PC-3 (cell line): ENCODE data around the gene S100A14. TPM values are rescaled to one million over a fixed set of nuclear protein-coding genes. Genes with fewer than 3 reads are reported as not detected.

Experiments
- ATAC-seq: fragments of 200-7000 bp; cut with Tn5 transposase; 2 replicates; pipeline ENCODE4 v1.9.1; 2020; ENCODE audit warnings: mild to moderate bottlenecking, moderate library complexity
- BruUV-seq: library from RNA; stranded (reverse); fragments of 400-500 nt; replicated peaks from 2 replicates; lab custom pipeline; 2021; lab: Mats Ljungman, UMichigan
- CTCF ChIA-PET: fragments of 300-600 bp; sonication (Branson Sonifier 250); formaldehyde crosslinking; loops from one replicate; lab custom pipeline; 2022; ENCODE audit warnings: antibody characterized with exemption; lab: Charles Lee
- POLR2A ChIA-PET: fragments of 300-600 bp; sonication (Branson Sonifier 250); formaldehyde crosslinking; loops from one replicate; lab custom pipeline; 2022; ENCODE audit warnings: antibody characterized with exemption; ENCODE audit not compliant: unreplicated experiment; lab: Charles Lee
- DNase-seq: peaks from one replicate; pipeline ENCODE4 v3.0.0-alpha.2; 2015
- H2AFZ ChIP-seq: fragments of 300-600 bp; sonication (generic); 2 replicates; pipeline ENCODE4 v1.6.0; 2016; ENCODE audit warnings: antibody characterized with exemption, low read length
- H3F3A ChIP-seq: fragments of 300-600 bp; sonication (generic); one replicate; pipeline ENCODE4 v1.6.0; 2017; ENCODE audit warnings: antibody characterized with exemption, low read length, control low read depth, mild to moderate bottlenecking; ENCODE audit not compliant: unreplicated experiment
- H3K27ac ChIP-seq: fragments of 300-600 bp; sonication (generic); 2 replicates; pipeline ENCODE4 v1.5.1; 2016; ENCODE audit warnings: mild to moderate bottlenecking, low read length
- H3K27me3 ChIP-seq: fragments of 300-600 bp; sonication (generic); 2 replicates; pipeline ENCODE4 v1.6.1; 2016; ENCODE audit warnings: low read length, mixed read lengths
- H3K36me3 ChIP-seq: fragments of 300-600 bp; sonication (generic); 2 replicates; pipeline ENCODE4 v1.6.1; 2016; ENCODE audit warnings: low read depth, mixed run types, low read length, mixed read lengths
- H3K4me1 ChIP-seq: fragments of 300-600 bp; sonication (generic); 2 replicates; pipeline ENCODE4 v1.5.1; 2016; ENCODE audit warnings: low read length; ENCODE audit not compliant: insufficient read depth
- H3K4me2 ChIP-seq: fragments of 300-600 bp; sonication (generic); 2 replicates; pipeline ENCODE4 v1.6.0; 2016; ENCODE audit warnings: low read length
- H3K4me3 ChIP-seq: fragments of 300-600 bp; sonication (generic); 2 replicates; pipeline ENCODE4 v1.5.1; 2016; ENCODE audit warnings: mild to moderate bottlenecking, low read length, mixed read lengths
- H3K79me2 ChIP-seq: fragments of 300-600 bp; sonication (generic); 2 replicates; pipeline ENCODE4 v1.6.1; 2017; ENCODE audit warnings: low read length, mixed read lengths
- H3K9ac ChIP-seq: fragments of 300-600 bp; sonication (generic); 2 replicates; pipeline ENCODE4 v1.6.0; 2016; ENCODE audit warnings: mild to moderate bottlenecking, low read length
- H3K9me2 ChIP-seq: fragments of 300-600 bp; sonication (generic); replicated peaks from 2 replicates; pipeline ENCODE4 v1.6.1; 2016; ENCODE audit warnings: mixed run types, low read length, mixed read lengths
- H3K9me3 ChIP-seq: fragments of 300-600 bp; sonication (generic); 2 replicates; pipeline ENCODE4 v1.6.1; 2016; ENCODE audit warnings: low read length, mixed read lengths
- H4K20me1 ChIP-seq: fragments of 300-600 bp; sonication (generic); 2 replicates; pipeline ENCODE4 v1.6.1; 2016; ENCODE audit warnings: low read length, mixed read lengths
- CTCF ChIP-seq: fragments of 300-600 bp; sonication (generic); conservative IDR thresholded peaks from 2 replicates; pipeline ENCODE4 v1.5.1; 2017; ENCODE audit warnings: antibody characterized with exemption, low read depth, mild to moderate bottlenecking, low read length
- EZH2 ChIP-seq: fragments of 300-600 bp; sonication (generic); IDR thresholded peaks from one replicate; pipeline ENCODE4 v1.6.1; 2017; ENCODE audit warnings: antibody characterized with exemption, mild to moderate bottlenecking, low read length; ENCODE audit not compliant: unreplicated experiment
- EZH2phosphoT487 ChIP-seq: fragments of 300-600 bp; sonication (generic); IDR thresholded peaks from 2 replicates; pipeline ENCODE4 v1.6.1; 2018; ENCODE audit warnings: mild to moderate bottlenecking, antibody characterized with exemption, low read length, borderline replicate concordance
- intact Hi-C: fragments of 100-400 bp; cut with micrococcal nuclease; formaldehyde crosslinking; loops from 2 replicates; pipeline ENCODE4 v1.9.0; 2023
- total RNA-seq: library from RNA; depleted of rRNA; stranded (reverse); fragments of >200 nt; gene quantifications from 2 replicates; pipeline ENCODE4 v1.2.3, GENCODE V29; 2014

S100A14 gene
- total RNA-seq, 1 experiment from 2014 or later = 462 TPM

GRCh38 chr1:153639280-153639679 lies 23.2 kb upstream of the S100A14 start:
- no peak overlapping the region for H3K27ac ChIP-seq
- H3K4me2 ChIP-seq = no peak overlapping the region
- no peak for DNase-seq
- peaks cover 9% of the 10 kb centered on the region for H3F3A ChIP-seq
- no peaks in the 10 kb centered on the region for H3K27me3 ChIP-seq
- no peak for ATAC-seq
- H3K9me2 ChIP-seq = no peaks in the 10 kb centered on the region
- peaks cover 99% of the 10 kb centered on the region for H3K79me2 ChIP-seq
- no peak overlapping the region for H2AFZ ChIP-seq
- no peak overlapping the region for H3K9ac ChIP-seq
- peaks cover 10% of the 10 kb centered on the region for H3K4me1 ChIP-seq
- peaks cover 22% of the 10 kb centered on the region; the same call in 1 of the 2 replicates for H4K20me1 ChIP-seq
- no peak for TF ChIP-seq CTCF
- TF ChIP-seq EZH2 = no peak
- no peak for TF ChIP-seq EZH2phosphoT487
- BruUV-seq = no TSS peak
- H3K4me3 ChIP-seq = no peak overlapping the region
- ChIA-PET POLR2A (no interaction called here), CTCF (no interaction called here)
- H3K36me3 ChIP-seq = peaks cover 79% of the 10 kb centered on the region
- intact Hi-C loops = no loop called here
- H3K9me3 ChIP-seq = no peaks in the 10 kb centered on the region

GRCh38 chr1:153638261-153638660 lies 22.1 kb upstream of the S100A14 start:
- ATAC-seq (no peak), DNase-seq (no peak)
- intact Hi-C loops = no loop called here
- Histone ChIP-seq H3K4me3 (no peak overlapping the region), H3K27ac (no peak overlapping the region), H3F3A (peaks cover 4% of the 10 kb centered on the region), H3K36me3 (peaks cover 68% of the 10 kb centered on the region), H3K79me2 (peaks cover 94% of the 10 kb centered on the region), H3K4me2 (no peak overlapping the region), H3K9ac (no peak overlapping the region), H4K20me1 (peaks cover 18% of the 10 kb centered on the region; the same call in 1 of the 2 replicates), H3K9me2 (no peaks in the 10 kb centered on the region), H3K4me1 (peaks cover 14% of the 10 kb centered on the region), H2AFZ (no peak overlapping the region), H3K27me3 (no peaks in the 10 kb centered on the region), H3K9me3 (no peaks in the 10 kb centered on the region)
- CTCF ChIA-PET = no interaction called here
- no TSS peak for BruUV-seq
- TF ChIP-seq CTCF (no peak), EZH2 (no peak), EZH2phosphoT487 (no peak)
- POLR2A ChIA-PET = interaction anchor here (0.7 kb wide), 1 partner anchor 20 kb away, joined by 3 read pairs; the partner anchor contains the start of gene SNAPIN

- peak overlapping the region; percentile 83 for H3K4me3 ChIP-seq
- H3K79me2 ChIP-seq = peaks cover 79% of the 10 kb centered on the region
- peaks cover 49% of the 10 kb centered on the region for H3K36me3 ChIP-seq
- H3K9me2 ChIP-seq = no peaks in the 10 kb centered on the region
- H2AFZ ChIP-seq = no peak overlapping the region
- intact Hi-C loops = no loop called here
- H3K4me1 ChIP-seq = peaks cover 18% of the 10 kb centered on the region
- ChIA-PET POLR2A (no interaction called here), CTCF (no interaction called here)
- H3F3A ChIP-seq = peaks cover 4% of the 10 kb centered on the region
- DNase-seq (no peak), ATAC-seq (no peak)
- no peak overlapping the region for H3K27ac ChIP-seq
- peak overlapping the region; percentile 94 for H3K4me2 ChIP-seq
- TF ChIP-seq CTCF = no peak
- no peak for TF ChIP-seq EZH2
- no peak for TF ChIP-seq EZH2phosphoT487
- H3K27me3 ChIP-seq = no peaks in the 10 kb centered on the region
- no TSS peak for BruUV-seq
- H3K9me3 ChIP-seq = no peaks in the 10 kb centered on the region
- H3K9ac ChIP-seq = no peak overlapping the region
- H4K20me1 ChIP-seq = peaks cover 18% of the 10 kb centered on the region; the same call in 1 of the 2 replicates
Measured at GRCh38 chr1:153636312-153636711, 20.2 kb upstream of the S100A14 start.
